ENCODE data around the gene ANKRD11. TPM values are rescaled to one million over a fixed set of nuclear protein-coding genes. Genes with fewer than 3 reads are reported as not detected.

ANKRD11 gene
- total RNA-seq, 1 experiment from 2014 or later: 99.4 TPM

DNA sequence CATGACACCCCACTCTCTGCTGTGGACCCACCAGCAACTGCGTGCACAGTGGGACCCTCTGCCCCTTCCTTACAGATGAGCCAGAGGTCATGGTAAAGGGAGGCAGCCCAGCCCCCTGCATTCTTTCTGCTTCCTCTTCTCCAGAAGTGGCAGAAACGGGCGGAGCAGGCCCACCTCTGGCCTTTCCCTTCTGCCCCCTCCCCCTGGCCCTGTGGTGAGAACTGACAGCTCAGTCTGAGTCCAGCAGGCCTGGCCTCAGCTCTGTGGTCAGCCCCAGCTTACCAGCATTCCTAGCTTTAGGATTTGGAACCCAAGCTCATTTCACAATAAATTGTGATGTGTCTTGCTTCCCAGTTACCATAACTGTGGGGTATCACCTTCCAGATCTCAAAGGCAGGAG lies 4.8 kb upstream of the ANKRD11 start:
- H3K4me3 ChIP-seq (ENCODE audit: low read depth in 2 of 2, low read length in 2 of 2): no peak overlapping the region
- CTCF ChIA-PET: no interaction called here
- in situ Hi-C loops (cut with HindIII; ENCODE audit: low pct_unique_long_range_greater_than_20kb, low sequenced_read_pairs): no loop called here

DNA sequence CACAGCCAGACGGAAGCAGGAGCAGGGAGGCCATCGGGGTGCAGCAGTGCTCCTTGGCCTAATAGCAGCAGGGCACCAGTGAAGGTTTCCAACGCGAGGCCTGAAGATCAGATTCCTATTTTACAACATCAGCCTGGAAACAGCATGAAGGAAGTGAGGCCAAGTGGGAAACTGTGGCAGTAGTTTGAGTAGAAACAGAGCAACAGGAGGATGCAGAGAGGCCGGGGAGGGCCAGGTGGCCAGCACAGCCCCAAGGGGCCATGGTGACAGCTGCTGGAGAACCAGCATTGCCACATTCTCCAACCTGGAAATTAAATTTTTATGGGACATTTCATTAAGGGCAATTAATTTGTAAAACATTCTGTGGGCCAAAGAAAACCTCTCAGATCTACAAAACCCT lies 3.4 kb upstream of the ANKRD11 start:
- Histone ChIP-seq H3K27me3 (ENCODE audit: control insufficient read depth, insufficient read depth, low read length) (no peaks in the 10 kb centered on the region), H3K4me1 (ENCODE audit: control insufficient read depth, insufficient read depth, low read length) (peaks cover 4% of the 10 kb centered on the region; the same call in 1 of the 2 replicates), H3K27ac (ENCODE audit: low read length) (no peak overlapping the region), H3K9me3 (ENCODE audit: control insufficient read depth, insufficient read depth, low read depth, low read length) (no peaks in the 10 kb centered on the region), H3K36me3 (ENCODE audit: control insufficient read depth, insufficient read depth, low read length) (peaks cover 6% of the 10 kb centered on the region; the same call in 1 of the 2 replicates), H3K4me3 (ENCODE audit: low read depth in 2 of 2, low read length in 2 of 2) (no peak overlapping the region)
- no peak for ATAC-seq
- intact Hi-C loops (cut with micrococcal nuclease; ENCODE audit: unreplicated experiment): no loop called here
- no TSS peak for BruUV-seq (replicated peaks)
- no peak for DNase-seq (ENCODE audit: low read depth, low spot score)
- in situ Hi-C loops (cut with HindIII; ENCODE audit: low pct_unique_long_range_greater_than_20kb, low sequenced_read_pairs): no loop called here
- TF ChIP-seq TCF7L2 (IDR thresholded peaks at IDR 0.05; ENCODE audit: low read depth, low read length): no peak
- TF ChIP-seq POLR2AphosphoS5 (IDR thresholded peaks at IDR 0.05; ENCODE audit: low read depth, low read length): no peak
- TF ChIP-seq SIN3A (IDR thresholded peaks at IDR 0.05; ENCODE audit: borderline replicate concordance, insufficient read depth, low read depth, low read length): no peak
- TF ChIP-seq, protein P1, sequence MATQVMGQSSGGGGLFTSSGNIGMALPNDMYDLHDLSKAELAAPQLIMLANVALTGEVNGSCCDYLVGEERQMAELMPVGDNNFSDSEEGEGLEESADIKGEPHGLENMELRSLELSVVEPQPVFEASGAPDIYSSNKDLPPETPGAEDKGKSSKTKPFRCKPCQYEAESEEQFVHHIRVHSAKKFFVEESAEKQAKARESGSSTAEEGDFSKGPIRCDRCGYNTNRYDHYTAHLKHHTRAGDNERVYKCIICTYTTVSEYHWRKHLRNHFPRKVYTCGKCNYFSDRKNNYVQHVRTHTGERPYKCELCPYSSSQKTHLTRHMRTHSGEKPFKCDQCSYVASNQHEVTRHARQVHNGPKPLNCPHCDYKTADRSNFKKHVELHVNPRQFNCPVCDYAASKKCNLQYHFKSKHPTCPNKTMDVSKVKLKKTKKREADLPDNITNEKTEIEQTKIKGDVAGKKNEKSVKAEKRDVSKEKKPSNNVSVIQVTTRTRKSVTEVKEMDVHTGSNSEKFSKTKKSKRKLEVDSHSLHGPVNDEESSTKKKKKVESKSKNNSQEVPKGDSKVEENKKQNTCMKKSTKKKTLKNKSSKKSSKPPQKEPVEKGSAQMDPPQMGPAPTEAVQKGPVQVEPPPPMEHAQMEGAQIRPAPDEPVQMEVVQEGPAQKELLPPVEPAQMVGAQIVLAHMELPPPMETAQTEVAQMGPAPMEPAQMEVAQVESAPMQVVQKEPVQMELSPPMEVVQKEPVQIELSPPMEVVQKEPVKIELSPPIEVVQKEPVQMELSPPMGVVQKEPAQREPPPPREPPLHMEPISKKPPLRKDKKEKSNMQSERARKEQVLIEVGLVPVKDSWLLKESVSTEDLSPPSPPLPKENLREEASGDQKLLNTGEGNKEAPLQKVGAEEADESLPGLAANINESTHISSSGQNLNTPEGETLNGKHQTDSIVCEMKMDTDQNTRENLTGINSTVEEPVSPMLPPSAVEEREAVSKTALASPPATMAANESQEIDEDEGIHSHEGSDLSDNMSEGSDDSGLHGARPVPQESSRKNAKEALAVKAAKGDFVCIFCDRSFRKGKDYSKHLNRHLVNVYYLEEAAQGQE (IDR thresholded peaks at IDR 0.05; ENCODE audit: insufficient read depth in 1 of 2, low read depth in 2 of 2, low read length in 1 of 2): no peak
- TF ChIP-seq, protein P2, sequence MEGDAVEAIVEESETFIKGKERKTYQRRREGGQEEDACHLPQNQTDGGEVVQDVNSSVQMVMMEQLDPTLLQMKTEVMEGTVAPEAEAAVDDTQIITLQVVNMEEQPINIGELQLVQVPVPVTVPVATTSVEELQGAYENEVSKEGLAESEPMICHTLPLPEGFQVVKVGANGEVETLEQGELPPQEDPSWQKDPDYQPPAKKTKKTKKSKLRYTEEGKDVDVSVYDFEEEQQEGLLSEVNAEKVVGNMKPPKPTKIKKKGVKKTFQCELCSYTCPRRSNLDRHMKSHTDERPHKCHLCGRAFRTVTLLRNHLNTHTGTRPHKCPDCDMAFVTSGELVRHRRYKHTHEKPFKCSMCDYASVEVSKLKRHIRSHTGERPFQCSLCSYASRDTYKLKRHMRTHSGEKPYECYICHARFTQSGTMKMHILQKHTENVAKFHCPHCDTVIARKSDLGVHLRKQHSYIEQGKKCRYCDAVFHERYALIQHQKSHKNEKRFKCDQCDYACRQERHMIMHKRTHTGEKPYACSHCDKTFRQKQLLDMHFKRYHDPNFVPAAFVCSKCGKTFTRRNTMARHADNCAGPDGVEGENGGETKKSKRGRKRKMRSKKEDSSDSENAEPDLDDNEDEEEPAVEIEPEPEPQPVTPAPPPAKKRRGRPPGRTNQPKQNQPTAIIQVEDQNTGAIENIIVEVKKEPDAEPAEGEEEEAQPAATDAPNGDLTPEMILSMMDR (IDR thresholded peaks at IDR 0.05): no peak
- CTCF ChIA-PET: no interaction called here
- POLR2A ChIA-PET: no interaction called here

More for the DNA sequence above, 4.8 kb upstream of the ANKRD11 start:
- intact Hi-C loops (cut with micrococcal nuclease; ENCODE audit: unreplicated experiment): no loop called here
- DNase-seq (ENCODE audit: low read depth, low spot score) (no peak), ATAC-seq (no peak)
- Histone ChIP-seq H3K36me3 (ENCODE audit: control insufficient read depth, insufficient read depth, low read length) (peaks cover 6% of the 10 kb centered on the region; the same call in 1 of the 2 replicates), H3K27ac (ENCODE audit: low read length) (no peak overlapping the region), H3K9me3 (ENCODE audit: control insufficient read depth, insufficient read depth, low read depth, low read length) (no peaks in the 10 kb centered on the region), H3K27me3 (ENCODE audit: control insufficient read depth, insufficient read depth, low read length) (no peaks in the 10 kb centered on the region), H3K4me1 (ENCODE audit: control insufficient read depth, insufficient read depth, low read length) (peaks cover 4% of the 10 kb centered on the region; the same call in 1 of the 2 replicates)
- BruUV-seq (replicated peaks): no TSS peak
- POLR2A ChIA-PET: no interaction called here
- TF ChIP-seq, protein P2 (IDR thresholded peaks at IDR 0.05): no peak
- no peak for TF ChIP-seq POLR2AphosphoS5 (IDR thresholded peaks at IDR 0.05; ENCODE audit: low read depth, low read length)
- TF ChIP-seq, protein P1 (IDR thresholded peaks at IDR 0.05; ENCODE audit: insufficient read depth in 1 of 2, low read depth in 2 of 2, low read length in 1 of 2): no peak

All from Panc1 (cell line).